ENCODE measurements around the gene DCDC1. TPM values are rescaled to one million over a fixed set of nuclear protein-coding genes. Genes with fewer than 3 reads are reported as not detected.

The DCDC1 gene
- total RNA-seq, 2 experiments from 2014 or later, result 0.13 TPM; not detected in 1

GRCh38 chr11:31383116-31383515 lies 13.6 kb upstream of the DCDC1 start:
- ChIA-PET CTCF (ENCODE audit: unreplicated experiment) (no interaction called here), POLR2A (no interaction called here)
- Histone ChIP-seq H3K9me2 (ENCODE audit: insufficient read depth, low read length) (no peaks in the 10 kb centered on the region), H3K4me3 (ENCODE audit: low read depth, low read length, poor library complexity, severe bottlenecking) (no peak overlapping the region), H3K9me3 (ENCODE audit: low read length) (no peaks in the 10 kb centered on the region), H2AFZ (ENCODE audit: low read length) (no peak overlapping the region), H3K79me2 (ENCODE audit: insufficient read depth, low read depth, low read length) (no peaks in the 10 kb centered on the region), H3K4me2 (ENCODE audit: low read length) (no peak overlapping the region), H3K4me1 (ENCODE audit: insufficient read depth, low read length, poor library complexity, severe bottlenecking) (no peaks in the 10 kb centered on the region), H4K20me1 (ENCODE audit: insufficient read depth, low read length) (no peaks in the 10 kb centered on the region), H3K36me3 (ENCODE audit: insufficient read depth, low read length) (no peaks in the 10 kb centered on the region), H3K27ac (ENCODE audit: low read depth, low read length, poor library complexity, severe bottlenecking) (no peak overlapping the region)
- no TSS peak for BruUV-seq (replicated peaks)
- TF ChIP-seq CTCF (conservative IDR thresholded peaks at IDR 0.05; ENCODE audit: low read length), result no peak
- TF ChIP-seq EZH2phosphoT487 (IDR thresholded peaks at IDR 0.05; ENCODE audit: borderline replicate concordance, low read depth, low read length), result no peak
- no peak for DNase-seq (ENCODE audit: low spot score)
- intact Hi-C loops (cut with micrococcal nuclease; ENCODE audit: unreplicated experiment), result no loop called here

GRCh38 chr11:31375879-31376278 lies 6.3 kb upstream of the DCDC1 start:
- H3K27ac ChIP-seq (ENCODE audit: low read depth, low read length, poor library complexity, severe bottlenecking), result no peak overlapping the region
- H3K9me3 ChIP-seq (ENCODE audit: low read length), result no peaks in the 10 kb centered on the region
- intact Hi-C loops (cut with micrococcal nuclease; ENCODE audit: unreplicated experiment), result no loop called here
- POLR2A ChIA-PET, result interaction anchor here (0.5 to 0.7 kb wide), 2 partner anchors 407 to 1241 kb away, joined by 3 read pairs; no protein-coding TSS in a partner anchor
- H3K79me2 ChIP-seq (ENCODE audit: insufficient read depth, low read depth, low read length), result peaks cover 7% of the 10 kb centered on the region; the same call in 1 of the 2 replicates
- H3K4me2 ChIP-seq (ENCODE audit: low read length), result no peak overlapping the region
- no TSS peak for BruUV-seq (replicated peaks)
- CTCF ChIA-PET (ENCODE audit: unreplicated experiment), result no interaction called here
- peaks cover 2% of the 10 kb centered on the region for H3K4me1 ChIP-seq (ENCODE audit: insufficient read depth, low read length, poor library complexity, severe bottlenecking)
- H3K4me3 ChIP-seq (ENCODE audit: low read depth, low read length, poor library complexity, severe bottlenecking), result no peak overlapping the region
- 0 out of 2 replicates have a peak, but pooled peaks cover 4% of the 10 kb centered on the region for H3K36me3 ChIP-seq (ENCODE audit: insufficient read depth, low read length)
- no peaks in the 10 kb centered on the region for H4K20me1 ChIP-seq (ENCODE audit: insufficient read depth, low read length)
- TF ChIP-seq EZH2phosphoT487 (IDR thresholded peaks at IDR 0.05; ENCODE audit: borderline replicate concordance, low read depth, low read length), result no peak
- TF ChIP-seq CTCF (conservative IDR thresholded peaks at IDR 0.05; ENCODE audit: low read length), result no peak
- no peak for DNase-seq (ENCODE audit: low spot score)
- no peak overlapping the region for H2AFZ ChIP-seq (ENCODE audit: low read length)
- H3K9me2 ChIP-seq (ENCODE audit: insufficient read depth, low read length), result no peaks in the 10 kb centered on the region

GRCh38 chr11:31366795-31367194 lies 2.7 kb downstream of the DCDC1 start:
- intact Hi-C loops (cut with micrococcal nuclease; ENCODE audit: unreplicated experiment), result no loop called here
- Histone ChIP-seq H3K4me3 (ENCODE audit: low read depth, low read length, poor library complexity, severe bottlenecking) (no peak overlapping the region), H3K79me2 (ENCODE audit: insufficient read depth, low read depth, low read length) (peaks cover 15% of the 10 kb centered on the region; the same call in 1 of the 2 replicates), H3K9me3 (ENCODE audit: low read length) (no peaks in the 10 kb centered on the region), H3K9me2 (ENCODE audit: insufficient read depth, low read length) (no peaks in the 10 kb centered on the region), H3K36me3 (ENCODE audit: insufficient read depth, low read length) (no peaks in the 10 kb centered on the region), H2AFZ (ENCODE audit: low read length) (no peak overlapping the region), H3K4me2 (ENCODE audit: low read length) (no peak overlapping the region), H4K20me1 (ENCODE audit: insufficient read depth, low read length) (no peaks in the 10 kb centered on the region), H3K27ac (ENCODE audit: low read depth, low read length, poor library complexity, severe bottlenecking) (no peak overlapping the region), H3K4me1 (ENCODE audit: insufficient read depth, low read length, poor library complexity, severe bottlenecking) (peaks cover 14% of the 10 kb centered on the region)
- BruUV-seq (replicated peaks), result no TSS peak
- TF ChIP-seq CTCF (conservative IDR thresholded peaks at IDR 0.05; ENCODE audit: low read length), result no peak
- TF ChIP-seq EZH2phosphoT487 (IDR thresholded peaks at IDR 0.05; ENCODE audit: borderline replicate concordance, low read depth, low read length), result no peak
- POLR2A ChIA-PET, result interaction anchor here (1.8 kb wide), 1 partner anchor 12 kb away, joined by 9 read pairs; no protein-coding TSS in a partner anchor
- CTCF ChIA-PET (ENCODE audit: unreplicated experiment), result no interaction called here
- no peak for DNase-seq (ENCODE audit: low spot score)
